OCI-LY1 (cell line): Measurements from ENCODE around the gene HCN1.

Experiments
- EZH2 ChIP-seq: fragments of 200-600 bp; sonication (generic), shearing (Covaris generic); IDR thresholded peaks from 2 replicates; pipeline ENCODE4 v1.8.0; 2017; ENCODE audit warnings: borderline replicate concordance, mixed run types, mild to moderate bottlenecking, antibody characterized with exemption, low read length, moderate library complexity, mixed read lengths
- TF ChIP-seq, protein P1 (sequence below): fragments of 200-600 bp; sonication (generic), shearing (Covaris generic); IDR thresholded peaks from 2 replicates; pipeline ENCODE4 v1.5.1; 2017; ENCODE audit warnings: mild to moderate bottlenecking, antibody characterized with exemption, low read length, moderate library complexity, mixed read lengths

DNA sequence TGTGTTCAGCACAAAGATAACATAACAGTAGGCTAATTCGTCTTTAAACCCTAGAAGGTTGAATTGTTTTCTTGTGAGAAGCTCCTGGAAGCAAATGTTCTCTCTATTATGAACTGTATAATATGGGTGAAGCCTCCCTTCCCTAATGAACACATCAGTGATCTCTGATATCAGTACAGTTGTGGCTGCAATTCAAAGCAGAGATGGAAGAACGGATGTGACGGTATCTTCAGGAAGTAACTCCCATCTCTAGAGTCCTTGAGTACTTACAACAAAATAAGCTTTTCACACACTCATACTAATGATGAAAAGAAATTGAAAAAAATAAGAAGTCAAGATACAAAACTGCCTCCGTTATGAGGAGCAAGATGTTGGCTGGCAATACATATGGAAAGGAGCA is 4.5 kb downstream of the HCN1 start:
- TF ChIP-seq, protein P1, sequence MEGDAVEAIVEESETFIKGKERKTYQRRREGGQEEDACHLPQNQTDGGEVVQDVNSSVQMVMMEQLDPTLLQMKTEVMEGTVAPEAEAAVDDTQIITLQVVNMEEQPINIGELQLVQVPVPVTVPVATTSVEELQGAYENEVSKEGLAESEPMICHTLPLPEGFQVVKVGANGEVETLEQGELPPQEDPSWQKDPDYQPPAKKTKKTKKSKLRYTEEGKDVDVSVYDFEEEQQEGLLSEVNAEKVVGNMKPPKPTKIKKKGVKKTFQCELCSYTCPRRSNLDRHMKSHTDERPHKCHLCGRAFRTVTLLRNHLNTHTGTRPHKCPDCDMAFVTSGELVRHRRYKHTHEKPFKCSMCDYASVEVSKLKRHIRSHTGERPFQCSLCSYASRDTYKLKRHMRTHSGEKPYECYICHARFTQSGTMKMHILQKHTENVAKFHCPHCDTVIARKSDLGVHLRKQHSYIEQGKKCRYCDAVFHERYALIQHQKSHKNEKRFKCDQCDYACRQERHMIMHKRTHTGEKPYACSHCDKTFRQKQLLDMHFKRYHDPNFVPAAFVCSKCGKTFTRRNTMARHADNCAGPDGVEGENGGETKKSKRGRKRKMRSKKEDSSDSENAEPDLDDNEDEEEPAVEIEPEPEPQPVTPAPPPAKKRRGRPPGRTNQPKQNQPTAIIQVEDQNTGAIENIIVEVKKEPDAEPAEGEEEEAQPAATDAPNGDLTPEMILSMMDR = no peak
- no peak for TF ChIP-seq EZH2
